SH-SY5Y (cell line): ENCODE results near the gene ANAPC16.

ENCODE experiments used
- GATA2 ChIP-seq: IDR thresholded peaks from 2 replicates; pipeline ENCODE4 v1.6.1; 2011; ENCODE audit warnings: mild to moderate bottlenecking, low read depth, low read length
- GATA3 ChIP-seq: IDR thresholded peaks from 2 replicates; pipeline ENCODE4 v1.6.1; 2011; ENCODE audit warnings: low read depth, mild to moderate bottlenecking, low read length, moderate library complexity

- TF ChIP-seq GATA2 (no peak), GATA3 (no peak)
Observed at GRCh38 chr10:72255977-72256729, 40.3 kb downstream of the ANAPC16 start.
